Hypothalamus (tissue), 51 donors: ENCODE measurements around the gene NT5DC4.

Source experiments
- DNase-seq, 51 donors: peaks; one replicate each; lab custom pipeline; 2025; lab: John Stamatoyannopoulos, UW

The NT5DC4 gene

DNA sequence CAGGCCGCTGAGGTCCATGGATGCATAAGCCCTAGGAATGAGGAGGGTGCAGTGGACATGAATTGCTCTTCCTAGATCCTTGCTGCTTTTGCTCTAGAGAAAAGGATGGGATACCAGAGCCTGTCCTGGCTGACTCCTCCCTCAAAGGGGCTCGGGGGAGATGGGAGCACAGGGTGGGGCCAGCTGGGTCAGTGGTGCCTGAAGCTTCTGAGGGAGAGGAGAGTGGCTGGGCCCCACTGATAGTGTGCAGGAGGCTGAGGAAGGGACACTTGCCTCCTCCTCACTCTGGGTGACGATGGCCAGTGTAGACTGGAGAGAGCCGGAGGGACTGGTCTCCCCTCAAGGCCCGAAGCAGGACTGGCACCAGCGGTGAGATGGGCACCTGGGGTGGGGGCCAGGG, at the start of gene NT5DC4:
Gene NT5DC4 (plus strand): TSS at position 236 of the 400 bp plus-strand sequence. CDS start 60 bp downstream, at position 296.
- DNase-seq, result no peak

DNA sequence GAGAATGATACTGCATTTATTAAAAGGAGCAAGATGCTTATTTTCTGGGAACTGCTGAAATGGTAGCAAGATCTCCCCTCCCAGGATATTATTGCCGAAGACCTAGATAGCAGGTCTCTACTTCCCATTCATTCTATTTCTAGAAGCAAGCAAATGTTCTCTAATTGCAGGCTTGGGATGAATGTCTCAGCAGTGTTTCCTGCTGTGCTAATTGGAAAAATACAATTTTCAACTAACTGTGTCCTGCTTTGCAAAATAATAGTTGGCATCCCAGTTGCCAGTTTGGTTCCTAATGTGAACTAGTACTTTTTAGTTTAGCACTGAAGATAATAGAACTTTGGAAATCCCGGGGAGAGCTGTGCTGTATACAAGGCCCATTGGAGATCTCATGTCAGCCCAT, 49.0 kb upstream of the NT5DC4 start:
- DNase-seq, result peak in 1 of 51 donors; percentile 12

DNA sequence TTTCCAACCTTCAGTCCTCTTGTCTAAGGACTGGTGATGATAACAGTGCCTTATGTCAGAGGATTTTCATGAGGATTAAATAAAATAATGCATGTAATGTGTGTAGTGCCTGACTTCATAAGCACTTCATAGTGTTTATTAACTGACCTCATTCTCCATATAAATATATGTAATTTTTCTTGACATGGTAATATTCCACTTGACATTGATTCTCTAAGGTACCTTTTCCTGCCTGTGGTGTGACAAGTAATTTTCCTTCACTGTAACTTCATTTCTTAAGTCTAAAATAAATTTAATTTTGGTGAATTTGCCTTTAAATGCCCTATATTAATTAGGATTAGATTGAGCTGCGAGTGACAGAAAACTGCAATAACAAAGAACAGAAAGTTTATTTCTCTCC, 47.8 kb upstream of the NT5DC4 start:
- no peak for DNase-seq

DNA sequence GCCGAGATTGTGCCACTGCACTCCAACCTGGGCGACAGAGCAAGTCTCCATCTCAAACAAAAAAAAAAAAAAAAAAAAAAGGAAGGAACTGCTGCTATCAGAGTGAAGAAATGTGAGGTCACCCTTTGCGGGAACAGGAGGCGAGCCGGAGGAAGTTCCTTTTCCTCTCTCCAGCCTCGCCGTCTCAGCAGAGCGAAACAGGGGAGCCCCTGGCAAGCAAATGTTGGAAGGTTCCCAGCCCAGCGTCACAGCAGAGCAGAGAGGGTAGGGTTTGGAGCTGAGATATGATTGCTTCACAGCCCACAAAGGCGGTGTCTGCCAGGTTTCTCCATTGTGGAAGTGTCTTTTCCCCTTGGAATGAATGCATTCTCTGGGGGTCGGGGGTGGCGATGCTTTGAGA, 46.6 kb upstream of the NT5DC4 start:
- DNase-seq, result peak in 18 of 51 donors; percentile 4 to 53 (median 15)

DNA sequence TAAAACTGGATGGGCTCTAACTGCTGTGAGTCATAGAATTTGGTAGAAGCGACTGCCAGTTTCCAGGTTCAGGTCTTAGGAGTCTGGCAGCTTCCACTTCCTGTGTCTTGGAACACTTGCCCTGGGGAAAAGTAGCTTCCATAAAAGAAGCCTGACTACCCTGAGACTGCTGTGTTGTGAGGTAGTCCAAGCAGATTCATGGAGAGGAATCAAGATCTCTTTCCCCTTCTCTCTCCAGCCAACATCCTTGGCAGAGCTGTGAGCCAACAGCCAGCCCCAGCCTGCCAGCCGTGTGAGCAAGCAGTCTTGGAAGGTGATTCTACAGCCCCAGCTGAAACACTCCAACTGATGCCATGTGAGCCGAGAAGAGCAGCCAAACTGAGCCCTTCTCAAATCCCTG, 41.3 kb upstream of the NT5DC4 start:
- DNase-seq, result peak in 31 of 51 donors; percentile 8 to 65 (median 35)

DNA sequence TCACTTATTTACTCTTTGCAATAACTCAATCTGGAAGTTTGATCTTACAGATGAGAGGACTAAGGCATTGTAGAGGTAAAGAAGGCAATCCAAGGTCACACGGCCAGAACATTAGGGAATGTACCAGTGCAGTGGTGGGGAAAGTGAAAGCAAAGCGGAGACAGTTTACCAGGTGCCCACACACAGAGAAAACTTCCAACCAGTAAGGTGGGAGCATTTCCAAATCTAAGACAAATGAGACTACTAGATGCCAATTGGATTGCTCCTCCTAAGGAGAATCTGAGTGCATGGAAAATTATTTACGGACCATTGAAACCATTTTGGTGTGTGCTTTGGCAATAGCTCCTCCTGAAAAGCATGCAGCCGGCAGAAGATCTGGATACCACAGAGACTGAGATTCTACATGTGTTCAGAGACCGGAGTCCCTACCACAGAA, 40.1 kb upstream of the NT5DC4 start:
- DNase-seq, result no peak

DNA sequence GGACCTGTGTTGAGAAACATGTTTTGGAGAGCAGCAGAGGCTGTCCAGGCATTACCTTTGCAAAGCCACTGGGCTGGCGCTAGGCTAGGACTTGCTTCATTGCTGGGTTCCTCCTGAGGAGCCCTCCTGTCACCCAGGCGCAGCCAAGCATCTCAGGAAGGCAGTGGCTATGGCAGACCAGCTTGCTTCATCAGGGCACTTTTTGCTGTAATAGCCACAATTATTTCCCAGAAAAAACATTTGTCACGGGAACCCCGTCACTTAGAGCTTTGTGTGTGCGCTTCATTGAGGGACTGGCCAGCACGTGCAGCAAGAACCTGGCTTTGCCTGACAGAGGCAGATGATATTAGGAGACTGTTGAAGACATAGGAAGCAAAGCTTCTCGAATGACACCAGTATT, 38.7 kb upstream of the NT5DC4 start:
- DNase-seq, result no peak

DNA sequence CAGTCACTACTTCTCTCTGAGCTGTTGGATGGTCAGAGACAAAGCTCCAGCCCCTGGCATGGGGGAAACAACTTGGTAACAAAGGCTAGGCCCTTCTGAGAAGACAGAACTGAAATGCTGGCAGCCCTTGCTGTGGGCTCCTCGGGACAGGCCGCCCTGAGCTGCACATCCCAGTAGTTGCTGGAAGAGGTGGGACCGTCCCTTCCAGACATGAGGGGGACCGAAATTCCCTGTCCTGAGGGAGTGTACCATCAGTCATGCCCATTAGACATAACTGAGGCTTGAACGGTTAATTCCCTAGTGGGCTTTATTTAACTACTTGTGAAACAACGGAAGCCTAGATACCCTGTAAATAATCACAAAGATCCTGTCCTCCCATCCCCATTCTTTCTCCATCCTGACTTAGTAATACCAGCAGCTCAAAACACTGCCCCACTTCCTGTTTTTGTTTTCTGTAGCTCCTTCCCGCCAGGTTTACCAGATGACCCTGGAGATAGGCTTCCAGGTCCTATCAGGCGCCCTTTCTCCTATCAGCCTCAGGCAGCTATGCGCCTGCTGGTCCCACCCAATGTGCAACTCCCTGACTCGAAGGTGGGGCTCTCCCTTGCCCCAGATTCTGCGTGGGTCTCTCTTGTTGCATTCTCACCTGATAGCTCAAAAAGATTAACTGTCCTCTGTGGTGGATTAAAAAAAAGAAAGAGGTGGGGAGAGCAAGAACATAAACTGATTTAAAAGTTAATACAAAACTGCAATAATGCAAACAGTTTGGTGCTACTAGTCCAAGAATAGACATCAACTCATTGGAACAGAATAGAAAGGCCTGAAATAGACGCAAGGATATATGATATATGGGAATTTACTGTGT, 37.0 kb upstream of the NT5DC4 start:
- no peak for DNase-seq

DNA sequence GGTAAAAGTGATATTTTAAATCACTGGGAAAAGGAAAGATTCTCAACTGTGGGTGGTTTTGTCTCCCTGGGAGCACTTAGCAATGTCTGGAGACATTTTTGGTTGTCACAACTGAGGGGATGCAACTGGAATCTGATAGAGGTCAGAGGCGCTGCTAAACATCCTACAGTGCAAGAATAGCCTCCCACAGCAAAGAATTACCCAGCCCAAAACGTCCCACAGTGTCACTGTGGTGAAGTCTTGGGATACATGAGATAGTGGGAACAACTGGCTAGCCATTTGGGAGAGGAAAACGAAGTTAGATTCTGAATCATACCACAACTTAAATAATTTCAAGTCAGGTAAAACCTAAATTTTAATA, 36.4 kb upstream of the NT5DC4 start:
- no peak for DNase-seq

DNA sequence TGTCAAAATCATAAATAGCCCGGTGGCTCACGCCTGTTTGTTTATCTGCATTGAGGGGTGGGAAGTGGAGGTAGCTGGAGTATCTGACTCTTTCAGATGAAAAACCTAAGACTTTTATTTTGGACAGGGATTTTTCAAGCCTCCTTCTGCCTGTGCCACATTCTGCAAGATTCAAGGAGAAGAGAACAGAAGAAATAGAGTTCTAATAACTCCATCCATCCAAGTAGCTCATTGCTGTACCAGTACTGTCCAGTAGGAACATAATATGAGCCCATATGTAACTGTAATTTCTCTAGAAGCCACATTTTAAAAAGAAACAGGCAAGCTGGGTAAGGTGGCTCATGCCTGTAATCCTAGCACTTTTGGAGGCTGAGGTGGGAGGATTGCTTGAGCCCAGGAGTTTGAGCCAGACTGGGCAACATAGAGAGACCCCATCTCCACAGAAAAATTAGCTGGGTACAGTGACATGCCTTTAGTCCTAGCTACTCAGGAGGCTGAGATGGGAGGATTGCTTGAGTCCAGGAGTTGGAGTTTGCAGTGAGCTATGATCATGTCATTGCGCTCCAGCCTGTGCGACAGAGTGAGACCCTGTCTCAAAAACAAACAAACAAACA, 35.4 kb upstream of the NT5DC4 start:
- no peak for DNase-seq

DNA sequence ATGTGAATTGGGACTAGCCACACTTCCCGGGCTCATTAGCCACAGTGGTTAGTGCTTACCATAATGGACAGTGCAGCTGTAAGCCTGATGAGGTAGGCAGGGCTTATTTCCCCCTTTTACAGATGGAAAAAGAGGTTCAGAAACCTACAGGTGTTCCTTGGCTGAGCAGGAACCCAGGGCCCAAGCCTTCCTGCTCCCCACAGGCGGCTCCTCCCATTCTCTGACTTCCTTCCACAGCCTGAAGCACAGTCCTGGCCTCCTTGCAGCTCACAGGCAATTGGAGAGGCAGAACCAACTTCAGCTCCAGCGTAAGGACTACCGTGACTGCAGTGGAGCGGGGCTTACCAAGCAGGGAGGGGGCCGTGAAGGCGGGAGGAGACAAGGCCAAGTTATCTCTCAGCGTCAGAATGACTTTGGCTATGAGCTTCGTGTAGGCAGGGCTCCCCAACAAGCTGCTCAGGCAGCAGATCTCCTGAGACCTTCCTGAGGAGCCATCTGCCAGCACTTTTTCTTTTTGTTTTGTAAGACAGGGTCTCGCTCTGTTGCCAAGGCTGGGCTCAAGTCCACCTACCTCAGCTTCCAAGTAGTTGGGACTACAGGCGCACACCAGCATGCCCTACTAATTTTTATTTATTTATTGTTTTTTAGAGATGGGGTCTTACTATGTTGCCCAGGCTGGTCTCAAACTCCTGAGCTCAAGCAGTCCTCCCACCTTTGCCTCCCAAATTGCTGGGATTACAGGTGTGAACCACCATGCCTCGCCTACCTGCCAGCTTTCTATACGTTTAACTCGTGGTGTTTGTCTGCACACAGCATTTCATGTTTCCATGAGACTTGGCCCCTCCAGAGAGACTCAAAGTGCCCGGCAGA, 34.2 kb upstream of the NT5DC4 start:
- DNase-seq, result no peak

DNA sequence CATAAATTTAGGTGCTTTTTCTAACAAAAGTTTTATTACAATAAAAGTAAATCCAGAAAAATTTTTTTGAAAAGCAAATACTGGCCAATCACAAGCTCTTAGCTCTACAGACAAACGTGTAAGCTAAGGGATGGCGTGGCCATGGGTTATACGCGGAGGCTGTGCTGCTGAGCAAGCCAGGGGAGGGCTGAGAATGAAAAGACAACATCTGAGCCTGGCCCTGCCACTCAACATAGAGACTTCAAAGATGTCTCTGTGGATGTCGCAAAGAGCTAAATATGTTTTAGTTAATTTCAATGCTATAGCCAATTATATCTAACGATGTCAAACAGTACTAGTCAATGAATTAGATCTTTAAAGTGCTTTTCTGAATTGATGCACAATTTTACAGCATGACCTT, 33.3 kb upstream of the NT5DC4 start:
- no peak for DNase-seq

DNA sequence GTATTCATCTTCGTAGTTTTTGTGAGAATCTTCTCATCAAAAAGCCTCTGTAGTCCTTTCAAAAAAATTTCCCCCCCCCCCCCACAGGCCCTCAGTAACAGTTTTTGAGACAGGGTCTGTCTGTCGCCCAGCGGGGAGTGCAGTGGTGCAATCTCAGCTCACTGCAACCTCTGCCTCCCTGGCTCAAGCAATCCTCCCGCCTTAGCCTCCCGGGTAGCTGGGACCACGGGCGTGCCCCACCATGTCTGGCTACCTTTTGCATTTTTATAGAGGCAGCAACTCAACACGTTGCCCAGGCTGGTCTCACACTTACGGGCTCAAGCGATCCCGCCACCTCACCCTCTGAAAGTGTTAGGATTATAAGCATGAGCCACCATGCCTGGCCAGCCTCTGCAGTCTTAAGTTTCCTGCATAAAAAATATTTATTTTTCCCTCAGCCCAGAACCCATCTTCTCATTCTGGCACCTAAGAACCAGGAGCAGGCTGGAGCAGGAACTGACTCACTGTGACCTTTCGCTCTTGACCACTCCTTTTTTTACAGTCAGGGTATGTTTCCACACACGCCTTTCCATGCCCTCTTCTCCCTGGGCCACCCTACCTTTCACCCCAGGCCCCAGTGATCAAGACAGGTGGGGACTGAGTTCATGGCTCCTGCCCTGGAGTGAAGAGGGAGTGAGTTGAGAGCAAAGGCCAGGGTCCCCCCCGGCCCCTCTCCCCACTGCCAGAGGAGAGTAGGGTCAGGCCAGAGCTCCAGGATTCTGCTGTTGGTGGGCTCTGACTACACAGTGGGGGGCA, 32.5 kb upstream of the NT5DC4 start:
- DNase-seq, result no peak

DNA sequence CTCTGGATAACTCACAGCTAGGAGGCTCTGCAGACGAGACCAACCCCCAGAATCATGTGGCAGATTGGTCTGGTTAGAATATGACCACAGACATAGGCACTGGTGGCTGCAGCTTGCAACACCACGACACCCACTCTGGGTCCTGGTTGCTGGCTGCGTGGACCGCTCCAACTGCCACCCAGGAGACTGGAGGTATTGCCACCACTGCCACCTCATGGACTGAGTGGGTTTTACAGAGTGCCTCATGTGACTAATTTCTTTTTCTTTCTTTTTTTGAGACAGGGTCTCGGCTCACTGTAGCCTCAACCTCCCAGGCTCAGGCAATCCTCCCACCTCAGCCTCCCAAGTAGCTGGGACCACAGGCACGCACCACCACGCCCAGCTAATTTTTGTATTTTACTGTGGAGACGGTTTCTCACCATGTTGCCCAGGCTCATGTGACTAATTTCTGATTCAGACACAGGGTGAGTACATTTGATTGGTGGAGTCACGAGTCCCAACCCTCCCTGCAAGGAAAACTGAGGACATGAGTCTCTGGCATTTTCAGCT, 29.9 kb upstream of the NT5DC4 start:
- DNase-seq, result peak in 36 of 51 donors; percentile 8 to 75 (median 36)

DNA sequence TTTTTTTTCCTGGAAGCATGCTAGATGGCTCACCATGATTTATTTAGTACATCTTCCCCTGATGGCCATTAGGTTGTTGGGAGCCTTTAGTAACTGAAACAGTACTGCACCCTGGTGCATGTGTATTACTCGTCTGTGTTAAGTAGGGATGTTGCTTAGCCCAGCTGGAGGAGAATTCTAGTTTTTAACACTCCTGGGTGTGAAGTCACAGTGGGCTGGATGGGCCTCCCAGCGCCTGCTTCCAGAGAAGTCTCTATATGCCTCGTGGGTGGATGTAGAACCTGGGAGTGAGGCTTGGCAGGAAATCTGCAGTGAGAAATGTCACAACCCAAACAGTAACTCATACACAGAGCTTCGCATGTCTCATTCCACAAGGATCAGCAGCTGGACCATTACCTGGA, 28.9 kb upstream of the NT5DC4 start:
- peak in 1 of 51 donors; percentile 37 for DNase-seq

DNA sequence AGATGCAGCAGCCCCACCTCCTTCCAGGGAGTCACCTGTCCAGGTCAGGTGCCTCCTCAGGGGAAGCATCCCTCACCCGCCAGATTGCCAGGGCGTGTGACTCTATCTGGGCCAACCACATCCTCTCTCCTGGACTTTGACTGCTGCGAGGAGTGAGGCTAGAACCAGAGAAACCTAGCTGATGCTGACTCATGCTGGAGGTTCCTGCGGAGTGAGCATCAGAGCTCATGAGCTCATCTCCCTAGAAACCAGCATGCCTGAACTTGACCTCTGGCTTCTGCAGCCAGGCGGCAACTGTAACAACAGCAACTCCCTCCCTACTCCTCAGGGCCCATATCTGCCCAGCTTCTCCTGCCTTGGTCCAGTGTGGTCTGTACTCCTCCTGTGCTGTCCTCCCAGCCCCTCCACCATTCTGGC, 28.3 kb upstream of the NT5DC4 start:
- DNase-seq, result peak in 5 of 51 donors; percentile 10 to 29 (median 16)

DNA sequence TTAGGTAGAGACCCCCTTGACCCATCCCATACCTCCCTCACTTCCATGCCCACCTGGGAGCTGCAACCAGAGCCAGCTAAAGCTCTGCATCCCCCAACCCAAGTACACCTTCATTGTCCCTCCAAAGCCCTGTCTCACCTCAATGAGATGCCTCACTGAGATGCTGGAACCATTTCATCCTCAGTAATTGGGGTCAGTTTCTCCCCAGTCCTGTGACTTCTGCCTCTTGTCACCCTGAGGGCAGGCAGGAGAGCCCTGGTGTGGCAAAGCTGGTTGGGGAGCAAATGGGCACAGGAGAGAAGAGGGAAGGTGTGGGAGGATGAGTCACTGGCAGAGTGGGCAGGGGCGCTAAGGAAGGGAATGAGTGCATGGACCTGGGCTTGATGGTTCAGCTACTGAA, 27.9 kb upstream of the NT5DC4 start:
- DNase-seq, result no peak

DNA sequence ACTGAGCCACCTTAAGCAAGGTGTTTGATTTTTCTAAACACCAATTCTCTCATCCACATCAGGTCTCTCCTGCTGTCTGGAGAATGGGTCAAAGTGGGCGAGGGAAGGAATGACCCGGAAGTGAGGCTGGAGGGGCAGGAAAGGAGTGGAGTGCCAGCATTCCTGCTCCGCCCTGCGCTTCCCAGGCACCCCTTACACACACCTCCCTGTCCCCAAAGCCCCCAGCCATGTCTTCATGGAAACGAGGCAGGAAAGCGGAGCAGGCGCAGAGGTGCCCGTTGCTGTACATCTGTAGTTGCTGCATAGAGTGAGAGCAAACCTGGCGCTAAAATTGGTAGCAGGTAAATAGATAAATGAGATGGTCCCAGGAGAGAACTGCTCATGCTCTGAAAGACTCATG, 27.2 kb upstream of the NT5DC4 start:
- no peak for DNase-seq

DNA sequence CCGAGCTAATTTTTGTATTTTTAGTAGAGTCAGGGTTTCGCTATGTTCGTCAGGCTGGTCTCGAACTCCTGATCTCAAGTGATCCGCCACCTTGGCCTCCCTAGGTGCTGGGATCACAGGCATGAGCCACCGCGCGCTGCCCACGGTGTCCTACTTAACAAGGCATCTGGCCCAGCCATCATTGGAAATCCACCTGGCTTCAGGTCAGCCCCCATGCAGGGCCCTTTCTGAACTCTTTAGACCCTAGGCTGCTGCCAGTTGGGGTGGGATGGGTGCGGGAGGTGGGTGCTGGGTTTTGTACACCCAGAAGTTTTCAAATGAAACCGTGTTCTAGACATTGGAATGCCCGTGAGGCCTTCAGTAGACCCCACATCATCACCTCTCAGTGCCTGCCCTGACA, 26.6 kb upstream of the NT5DC4 start:
- no peak for DNase-seq
